GM23338 (cell line): ENCODE results near the gene SBNO1. TPM values are rescaled to one million over a fixed set of nuclear protein-coding genes. Genes with fewer than 3 reads are reported as not detected.

Source experiments
- ATAC-seq: fragments of 200-7000 bp; cut with Tn5 transposase; 3 replicates; pipeline ENCODE4 v1.9.1; 2020
- DNase-seq: peaks from one replicate; pipeline ENCODE4 v3.0.0-alpha.2; 2015; ENCODE audit warnings: low spot score
- H2AFZ ChIP-seq: fragments of 200-600 bp; sonication (generic); 2 replicates; pipeline ENCODE4 v1.8.0; 2016; ENCODE audit warnings: antibody characterized with exemption, mild to moderate bottlenecking, moderate library complexity
- H3F3A ChIP-seq: fragments of 200-600 bp; sonication (generic); replicated peaks from 2 replicates; pipeline ENCODE4 v1.8.0; 2017; ENCODE audit warnings: antibody characterized with exemption, mixed run types, low read depth
- H3K27ac ChIP-seq: fragments of 200-600 bp; sonication (generic); 2 replicates; pipeline ENCODE4 v1.6.1; 2016; ENCODE audit warnings: low read depth
- H3K27me3 ChIP-seq: fragments of 200-600 bp; sonication (generic); 2 replicates; pipeline ENCODE4 v1.8.0; 2016; ENCODE audit warnings: mild to moderate bottlenecking, mixed run types, moderate library complexity; ENCODE audit not compliant: insufficient read depth
- H3K36me3 ChIP-seq: fragments of 200-600 bp; sonication (generic); 2 replicates; pipeline ENCODE4 v1.8.0; 2016; ENCODE audit warnings: mild to moderate bottlenecking; ENCODE audit not compliant: insufficient read depth
- H3K4me1 ChIP-seq: fragments of 200-600 bp; sonication (generic); 2 replicates; pipeline ENCODE4 v1.8.0; 2016; ENCODE audit warnings: mild to moderate bottlenecking, moderate library complexity; ENCODE audit not compliant: insufficient read depth
- H3K4me2 ChIP-seq: fragments of 200-600 bp; sonication (generic); 2 replicates; pipeline ENCODE4 v1.7.1; 2017; ENCODE audit warnings: mixed run types
- H3K4me3 ChIP-seq: fragments of 200-600 bp; sonication (generic); 2 replicates; pipeline ENCODE4 v1.6.1; 2016; ENCODE audit warnings: mixed run types
- H3K79me2 ChIP-seq: fragments of 200-600 bp; sonication (generic); replicated peaks from 2 replicates; pipeline ENCODE4 v1.8.0; 2017; ENCODE audit warnings: mild to moderate bottlenecking; ENCODE audit not compliant: insufficient read depth
- H3K9me2 ChIP-seq: fragments of 200-600 bp; sonication (generic); 2 replicates; pipeline ENCODE4 v1.8.0; 2017; ENCODE audit not compliant: insufficient read depth
- H4K20me1 ChIP-seq: fragments of 200-600 bp; sonication (generic); replicated peaks from 2 replicates; pipeline ENCODE4 v1.8.0; 2017; ENCODE audit warnings: mild to moderate bottlenecking; ENCODE audit not compliant: insufficient read depth
- H3K27ac Mint-ChIP-seq: 2 replicates; pipeline ENCODE4 v1.8.0; 2020; ENCODE audit warnings: inconsistent platforms, mild to moderate bottlenecking, moderate library complexity, mixed read lengths
- H3K27me3 Mint-ChIP-seq: 3 replicates; pipeline ENCODE4 v1.8.0; 2022; ENCODE audit warnings: low read depth, mild to moderate bottlenecking, moderate library complexity, mixed read lengths, inconsistent platforms; ENCODE audit not compliant: insufficient read depth, poor library complexity
- H3K36me3 Mint-ChIP-seq: 3 replicates; pipeline ENCODE4 v1.8.0; 2021; ENCODE audit warnings: low read depth, mild to moderate bottlenecking, inconsistent platforms, moderate library complexity, mixed read lengths
- H3K4me1 Mint-ChIP-seq: 3 replicates; pipeline ENCODE4 v1.8.0; 2020; ENCODE audit warnings: mild to moderate bottlenecking, inconsistent platforms, mixed read lengths
- H3K4me3 Mint-ChIP-seq: 3 replicates; pipeline ENCODE4 v1.8.0; 2021; ENCODE audit warnings: moderate library complexity, mild to moderate bottlenecking, inconsistent platforms, mixed read lengths
- H3K9me3 Mint-ChIP-seq: 3 replicates; pipeline ENCODE4 v1.8.0; 2020; ENCODE audit warnings: moderate library complexity, mild to moderate bottlenecking, inconsistent platforms, mixed read lengths
- CREB1 ChIP-seq: fragments of 250-450 bp; sonication (Bioruptor Pico); IDR thresholded peaks from 2 replicates; pipeline ENCODE4 v1.5.0; 2020; ENCODE audit warnings: low read depth, mild to moderate bottlenecking, moderate library complexity
- EZH2 ChIP-seq: fragments of 200-600 bp; sonication (generic); IDR thresholded peaks from one replicate; pipeline ENCODE4 v1.8.0; 2017; ENCODE audit warnings: antibody characterized with exemption, mild to moderate bottlenecking, low read depth; ENCODE audit not compliant: unreplicated experiment
- EZH2phosphoT487 ChIP-seq: fragments of 200-600 bp; sonication (generic); IDR thresholded peaks from one replicate; pipeline ENCODE4 v1.8.1; 2018; ENCODE audit warnings: antibody characterized with exemption; ENCODE audit not compliant: unreplicated experiment
- JUNB ChIP-seq: IDR thresholded peaks from one replicate; pipeline ENCODE4 v1.6.1; 2016; ENCODE audit warnings: antibody characterized with exemption; ENCODE audit not compliant: unreplicated experiment
- NANOG ChIP-seq: IDR thresholded peaks from 2 replicates; pipeline ENCODE4 v1.6.1; 2016; ENCODE audit warnings: antibody characterized with exemption, borderline replicate concordance
- POLR2AphosphoS5 ChIP-seq: IDR thresholded peaks from 2 replicates; pipeline ENCODE4 v1.6.1; 2016; ENCODE audit warnings: antibody characterized with exemption, low read depth
- STAT1 ChIP-seq: IDR thresholded peaks from one replicate; pipeline ENCODE4 v1.6.1; 2016; ENCODE audit warnings: antibody characterized with exemption; ENCODE audit not compliant: unreplicated experiment
- ZNF114 ChIP-seq: fragments of 250-450 bp; sonication (Bioruptor Pico); IDR thresholded peaks from 2 replicates; pipeline ENCODE4 v1.5.0; 2020; ENCODE audit warnings: mild to moderate bottlenecking, moderate library complexity
- ZNF331 ChIP-seq: fragments of 250-450 bp; sonication (Bioruptor Pico); IDR thresholded peaks from 2 replicates; pipeline ENCODE4 v1.5.0; 2020; ENCODE audit warnings: low read depth, mild to moderate bottlenecking, moderate library complexity
- polyA plus RNA-seq: library from polyadenylated mRNA; unstranded; fragments of >200 nt; fragmentation: Nextera tagmentation; extraction: Ambion mirVana; gene quantifications from 2 replicates; pipeline ENCODE4 v1.2.1, GENCODE V29; 2016
- total RNA-seq: library from RNA; depleted of rRNA; stranded (reverse); fragments of >200 nt; shearing (Covaris generic); gene quantifications from 2 replicates; pipeline ENCODE4 v1.2.3, GENCODE V29; 2014
- TF ChIP-seq, protein P1 (sequence below): IDR thresholded peaks from one replicate; pipeline ENCODE4 v1.6.1; 2018; ENCODE audit warnings: antibody characterized with exemption; ENCODE audit not compliant: unreplicated experiment
- TF ChIP-seq, protein P2 (sequence below): fragments of 250-450 bp; sonication (Bioruptor Pico); IDR thresholded peaks from 2 replicates; pipeline ENCODE4 v1.5.0; 2020; ENCODE audit warnings: mild to moderate bottlenecking, moderate library complexity
- TF ChIP-seq, protein P3 (sequence below), 2 experiments: fragments of 200-600 bp in 1 of 2; sonication (generic) in 1 of 2; conservative IDR thresholded peaks; 2 replicates each; pipeline versions ENCODE4 v1.5.1 to v1.6.1; 2016 to 2017; ENCODE audit warnings: antibody characterized with exemption in 2 of 2, low read depth in 2 of 2, mild to moderate bottlenecking in 2 of 2, moderate library complexity in 1 of 2

The SBNO1 gene
- total and polyA plus RNA-seq, 2 experiments from 2014 or later: 34.9 to 49.5 TPM

DNA sequence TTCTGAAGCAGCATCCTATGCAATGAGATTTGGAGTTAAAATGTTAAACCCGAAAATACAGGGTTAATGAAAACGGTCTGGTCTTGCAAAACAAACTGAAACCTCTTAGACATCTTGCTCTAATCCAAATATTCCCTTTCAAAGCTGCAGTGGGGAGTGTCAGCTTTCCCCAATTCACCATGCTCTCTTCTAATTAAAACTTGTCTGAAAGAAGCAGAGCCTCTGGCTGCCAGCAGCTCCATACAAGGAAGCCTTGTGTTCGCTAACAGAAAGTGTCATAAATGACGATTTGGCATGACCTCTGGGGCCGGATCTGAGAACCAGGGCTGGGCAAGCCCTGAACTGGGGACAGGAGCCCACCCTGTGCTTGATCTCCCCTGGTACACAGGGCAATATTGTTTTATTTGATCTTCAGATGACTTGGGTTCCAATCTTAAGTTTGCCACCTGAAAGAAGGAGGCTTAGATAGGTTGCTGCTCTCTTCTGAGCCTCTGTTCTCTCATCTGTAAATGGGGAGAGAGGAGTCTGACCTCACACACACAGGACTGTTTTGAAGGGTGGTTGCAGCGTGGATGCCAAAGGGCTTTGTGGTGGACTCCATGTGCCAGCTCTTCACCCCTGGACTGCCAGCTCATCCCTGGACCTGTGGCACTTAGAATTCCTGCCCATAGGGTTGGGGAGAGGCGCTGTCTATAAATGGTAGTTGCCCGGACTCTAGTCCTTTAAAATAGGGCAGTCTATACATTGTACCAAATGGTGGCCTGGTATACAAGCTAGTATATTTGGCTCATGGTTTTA lies 27.1 kb upstream of the SBNO1 start:
- peaks cover 26% of the 10 kb centered on the region for H3K79me2 ChIP-seq
- H3K4me3 ChIP-seq: no peak overlapping the region
- H3K9me2 ChIP-seq: no peaks in the 10 kb centered on the region
- no peak overlapping the region for H3K27ac ChIP-seq
- H3K27ac Mint-ChIP-seq: no peak overlapping the region
- H3K9me3 Mint-ChIP-seq: no peaks in the 10 kb centered on the region; the same call in 2 of the 3 replicates
- H3K4me2 ChIP-seq: no peak overlapping the region
- no peak overlapping the region for H2AFZ ChIP-seq
- TF ChIP-seq, protein P1, sequence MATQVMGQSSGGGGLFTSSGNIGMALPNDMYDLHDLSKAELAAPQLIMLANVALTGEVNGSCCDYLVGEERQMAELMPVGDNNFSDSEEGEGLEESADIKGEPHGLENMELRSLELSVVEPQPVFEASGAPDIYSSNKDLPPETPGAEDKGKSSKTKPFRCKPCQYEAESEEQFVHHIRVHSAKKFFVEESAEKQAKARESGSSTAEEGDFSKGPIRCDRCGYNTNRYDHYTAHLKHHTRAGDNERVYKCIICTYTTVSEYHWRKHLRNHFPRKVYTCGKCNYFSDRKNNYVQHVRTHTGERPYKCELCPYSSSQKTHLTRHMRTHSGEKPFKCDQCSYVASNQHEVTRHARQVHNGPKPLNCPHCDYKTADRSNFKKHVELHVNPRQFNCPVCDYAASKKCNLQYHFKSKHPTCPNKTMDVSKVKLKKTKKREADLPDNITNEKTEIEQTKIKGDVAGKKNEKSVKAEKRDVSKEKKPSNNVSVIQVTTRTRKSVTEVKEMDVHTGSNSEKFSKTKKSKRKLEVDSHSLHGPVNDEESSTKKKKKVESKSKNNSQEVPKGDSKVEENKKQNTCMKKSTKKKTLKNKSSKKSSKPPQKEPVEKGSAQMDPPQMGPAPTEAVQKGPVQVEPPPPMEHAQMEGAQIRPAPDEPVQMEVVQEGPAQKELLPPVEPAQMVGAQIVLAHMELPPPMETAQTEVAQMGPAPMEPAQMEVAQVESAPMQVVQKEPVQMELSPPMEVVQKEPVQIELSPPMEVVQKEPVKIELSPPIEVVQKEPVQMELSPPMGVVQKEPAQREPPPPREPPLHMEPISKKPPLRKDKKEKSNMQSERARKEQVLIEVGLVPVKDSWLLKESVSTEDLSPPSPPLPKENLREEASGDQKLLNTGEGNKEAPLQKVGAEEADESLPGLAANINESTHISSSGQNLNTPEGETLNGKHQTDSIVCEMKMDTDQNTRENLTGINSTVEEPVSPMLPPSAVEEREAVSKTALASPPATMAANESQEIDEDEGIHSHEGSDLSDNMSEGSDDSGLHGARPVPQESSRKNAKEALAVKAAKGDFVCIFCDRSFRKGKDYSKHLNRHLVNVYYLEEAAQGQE: no peak
- no peak for TF ChIP-seq CREB1 (CRISPR knock-in tag)
- TF ChIP-seq EZH2phosphoT487: no peak
- TF ChIP-seq ZNF331 (CRISPR knock-in tag): no peak
- TF ChIP-seq, protein P2, sequence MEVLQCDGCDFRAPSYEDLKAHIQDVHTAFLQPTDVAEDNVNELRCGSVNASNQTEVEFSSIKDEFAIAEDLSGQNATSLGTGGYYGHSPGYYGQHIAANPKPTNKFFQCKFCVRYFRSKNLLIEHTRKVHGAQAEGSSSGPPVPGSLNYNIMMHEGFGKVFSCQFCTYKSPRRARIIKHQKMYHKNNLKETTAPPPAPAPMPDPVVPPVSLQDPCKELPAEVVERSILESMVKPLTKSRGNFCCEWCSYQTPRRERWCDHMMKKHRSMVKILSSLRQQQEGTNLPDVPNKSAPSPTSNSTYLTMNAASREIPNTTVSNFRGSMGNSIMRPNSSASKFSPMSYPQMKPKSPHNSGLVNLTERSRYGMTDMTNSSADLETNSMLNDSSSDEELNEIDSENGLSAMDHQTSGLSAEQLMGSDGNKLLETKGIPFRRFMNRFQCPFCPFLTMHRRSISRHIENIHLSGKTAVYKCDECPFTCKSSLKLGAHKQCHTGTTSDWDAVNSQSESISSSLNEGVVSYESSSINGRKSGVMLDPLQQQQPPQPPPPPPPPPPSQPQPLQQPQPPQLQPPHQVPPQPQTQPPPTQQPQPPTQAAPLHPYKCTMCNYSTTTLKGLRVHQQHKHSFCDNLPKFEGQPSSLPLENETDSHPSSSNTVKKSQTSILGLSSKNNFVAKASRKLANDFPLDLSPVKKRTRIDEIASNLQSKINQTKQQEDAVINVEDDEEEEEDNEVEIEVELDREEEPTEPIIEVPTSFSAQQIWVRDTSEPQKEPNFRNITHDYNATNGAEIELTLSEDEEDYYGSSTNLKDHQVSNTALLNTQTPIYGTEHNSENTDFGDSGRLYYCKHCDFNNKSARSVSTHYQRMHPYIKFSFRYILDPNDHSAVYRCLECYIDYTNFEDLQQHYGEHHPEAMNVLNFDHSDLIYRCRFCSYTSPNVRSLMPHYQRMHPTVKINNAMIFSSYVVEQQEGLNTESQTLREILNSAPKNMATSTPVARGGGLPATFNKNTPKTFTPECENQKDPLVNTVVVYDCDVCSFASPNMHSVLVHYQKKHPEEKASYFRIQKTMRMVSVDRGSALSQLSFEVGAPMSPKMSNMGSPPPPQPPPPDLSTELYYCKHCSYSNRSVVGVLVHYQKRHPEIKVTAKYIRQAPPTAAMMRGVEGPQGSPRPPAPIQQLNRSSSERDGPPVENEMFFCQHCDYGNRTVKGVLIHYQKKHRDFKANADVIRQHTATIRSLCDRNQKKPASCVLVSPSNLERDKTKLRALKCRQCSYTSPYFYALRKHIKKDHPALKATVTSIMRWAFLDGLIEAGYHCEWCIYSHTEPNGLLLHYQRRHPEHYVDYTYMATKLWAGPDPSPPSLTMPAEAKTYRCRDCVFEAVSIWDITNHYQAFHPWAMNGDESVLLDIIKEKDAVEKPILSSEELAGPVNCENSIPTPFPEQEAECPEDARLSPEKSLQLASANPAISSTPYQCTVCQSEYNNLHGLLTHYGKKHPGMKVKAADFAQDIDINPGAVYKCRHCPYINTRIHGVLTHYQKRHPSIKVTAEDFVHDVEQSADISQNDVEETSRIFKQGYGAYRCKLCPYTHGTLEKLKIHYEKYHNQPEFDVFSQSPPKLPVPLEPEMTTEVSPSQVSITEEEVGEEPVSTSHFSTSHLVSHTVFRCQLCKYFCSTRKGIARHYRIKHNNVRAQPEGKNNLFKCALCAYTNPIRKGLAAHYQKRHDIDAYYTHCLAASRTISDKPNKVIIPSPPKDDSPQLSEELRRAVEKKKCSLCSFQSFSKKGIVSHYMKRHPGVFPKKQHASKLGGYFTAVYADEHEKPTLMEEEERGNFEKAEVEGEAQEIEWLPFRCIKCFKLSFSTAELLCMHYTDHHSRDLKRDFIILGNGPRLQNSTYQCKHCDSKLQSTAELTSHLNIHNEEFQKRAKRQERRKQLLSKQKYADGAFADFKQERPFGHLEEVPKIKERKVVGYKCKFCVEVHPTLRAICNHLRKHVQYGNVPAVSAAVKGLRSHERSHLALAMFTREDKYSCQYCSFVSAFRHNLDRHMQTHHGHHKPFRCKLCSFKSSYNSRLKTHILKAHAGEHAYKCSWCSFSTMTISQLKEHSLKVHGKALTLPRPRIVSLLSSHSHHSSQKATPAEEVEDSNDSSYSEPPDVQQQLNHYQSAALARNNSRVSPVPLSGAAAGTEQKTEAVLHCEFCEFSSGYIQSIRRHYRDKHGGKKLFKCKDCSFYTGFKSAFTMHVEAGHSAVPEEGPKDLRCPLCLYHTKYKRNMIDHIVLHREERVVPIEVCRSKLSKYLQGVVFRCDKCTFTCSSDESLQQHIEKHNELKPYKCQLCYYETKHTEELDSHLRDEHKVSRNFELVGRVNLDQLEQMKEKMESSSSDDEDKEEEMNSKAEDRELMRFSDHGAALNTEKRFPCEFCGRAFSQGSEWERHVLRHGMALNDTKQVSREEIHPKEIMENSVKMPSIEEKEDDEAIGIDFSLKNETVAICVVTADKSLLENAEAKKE (CRISPR knock-in tag): no peak
- no peak for TF ChIP-seq POLR2AphosphoS5
- TF ChIP-seq EZH2: no peak
- TF ChIP-seq ZNF114 (CRISPR knock-in tag): no peak
- TF ChIP-seq, protein P3, sequence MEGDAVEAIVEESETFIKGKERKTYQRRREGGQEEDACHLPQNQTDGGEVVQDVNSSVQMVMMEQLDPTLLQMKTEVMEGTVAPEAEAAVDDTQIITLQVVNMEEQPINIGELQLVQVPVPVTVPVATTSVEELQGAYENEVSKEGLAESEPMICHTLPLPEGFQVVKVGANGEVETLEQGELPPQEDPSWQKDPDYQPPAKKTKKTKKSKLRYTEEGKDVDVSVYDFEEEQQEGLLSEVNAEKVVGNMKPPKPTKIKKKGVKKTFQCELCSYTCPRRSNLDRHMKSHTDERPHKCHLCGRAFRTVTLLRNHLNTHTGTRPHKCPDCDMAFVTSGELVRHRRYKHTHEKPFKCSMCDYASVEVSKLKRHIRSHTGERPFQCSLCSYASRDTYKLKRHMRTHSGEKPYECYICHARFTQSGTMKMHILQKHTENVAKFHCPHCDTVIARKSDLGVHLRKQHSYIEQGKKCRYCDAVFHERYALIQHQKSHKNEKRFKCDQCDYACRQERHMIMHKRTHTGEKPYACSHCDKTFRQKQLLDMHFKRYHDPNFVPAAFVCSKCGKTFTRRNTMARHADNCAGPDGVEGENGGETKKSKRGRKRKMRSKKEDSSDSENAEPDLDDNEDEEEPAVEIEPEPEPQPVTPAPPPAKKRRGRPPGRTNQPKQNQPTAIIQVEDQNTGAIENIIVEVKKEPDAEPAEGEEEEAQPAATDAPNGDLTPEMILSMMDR (conservative IDR thresholded peaks at IDR 0.05; ENCODE audit: low read depth in 2 of 2): no peak
- TF ChIP-seq NANOG: no peak
- TF ChIP-seq JUNB: no peak
- TF ChIP-seq STAT1: no peak
- peaks cover 19% of the 10 kb centered on the region for H3K36me3 ChIP-seq
- peaks cover 62% of the 10 kb centered on the region for H3K36me3 Mint-ChIP-seq
- H3K27me3 ChIP-seq: peaks cover 15% of the 10 kb centered on the region; the same call in 1 of the 2 replicates
- H3F3A ChIP-seq: peaks cover 32% of the 10 kb centered on the region
- peaks cover 19% of the 10 kb centered on the region for H3K4me1 Mint-ChIP-seq
- H3K4me1 ChIP-seq: peaks cover 12% of the 10 kb centered on the region; the same call in 1 of the 2 replicates
- ATAC-seq: no peak
- no peak overlapping the region for H3K4me3 Mint-ChIP-seq
- peaks cover 37% of the 10 kb centered on the region for H4K20me1 ChIP-seq
- no peak for DNase-seq
- H3K27me3 Mint-ChIP-seq: peaks cover 34% of the 10 kb centered on the region
